Muscle layer of colon (tissue), 2 donors: ENCODE data around the gene PROX1.

Experiments used
- H3K27ac ChIP-seq: one replicate; pipeline ENCODE4 v1.7.0; 2013; ENCODE audit warnings: low read depth, mild to moderate bottlenecking, low read length, moderate library complexity
- H3K27me3 ChIP-seq, 2 donors: one replicate each; pipeline ENCODE4 v1.7.0; 2013; ENCODE audit warnings: low read length in 2 of 2, mild to moderate bottlenecking in 2 of 2; ENCODE audit not compliant: insufficient read depth in 2 of 2, control insufficient read depth in 1 of 2
- H3K36me3 ChIP-seq: one replicate; pipeline ENCODE4 v1.7.0; 2013; ENCODE audit warnings: mild to moderate bottlenecking, low read length; ENCODE audit not compliant: insufficient read depth
- H3K4me1 ChIP-seq: one replicate; pipeline ENCODE4 v1.7.0; 2013; ENCODE audit warnings: mild to moderate bottlenecking, low read length; ENCODE audit not compliant: insufficient read depth
- H3K4me3 ChIP-seq, 2 donors: one replicate each; pipeline ENCODE4 v1.7.0; 2013; ENCODE audit warnings: low read length in 2 of 2, low read depth in 1 of 2, mild to moderate bottlenecking in 1 of 2, moderate library complexity in 1 of 2
- H3K9ac ChIP-seq: one replicate; pipeline ENCODE4 v1.7.0; 2013; ENCODE audit warnings: low read length
- H3K9me3 ChIP-seq: one replicate; pipeline ENCODE4 v1.7.0; 2013; ENCODE audit warnings: mild to moderate bottlenecking, low read length
- donor health status: abdominal sarcoma.
- donor health status: Adenocarcinoma of cecum.

Gene PROX1

DNA sequence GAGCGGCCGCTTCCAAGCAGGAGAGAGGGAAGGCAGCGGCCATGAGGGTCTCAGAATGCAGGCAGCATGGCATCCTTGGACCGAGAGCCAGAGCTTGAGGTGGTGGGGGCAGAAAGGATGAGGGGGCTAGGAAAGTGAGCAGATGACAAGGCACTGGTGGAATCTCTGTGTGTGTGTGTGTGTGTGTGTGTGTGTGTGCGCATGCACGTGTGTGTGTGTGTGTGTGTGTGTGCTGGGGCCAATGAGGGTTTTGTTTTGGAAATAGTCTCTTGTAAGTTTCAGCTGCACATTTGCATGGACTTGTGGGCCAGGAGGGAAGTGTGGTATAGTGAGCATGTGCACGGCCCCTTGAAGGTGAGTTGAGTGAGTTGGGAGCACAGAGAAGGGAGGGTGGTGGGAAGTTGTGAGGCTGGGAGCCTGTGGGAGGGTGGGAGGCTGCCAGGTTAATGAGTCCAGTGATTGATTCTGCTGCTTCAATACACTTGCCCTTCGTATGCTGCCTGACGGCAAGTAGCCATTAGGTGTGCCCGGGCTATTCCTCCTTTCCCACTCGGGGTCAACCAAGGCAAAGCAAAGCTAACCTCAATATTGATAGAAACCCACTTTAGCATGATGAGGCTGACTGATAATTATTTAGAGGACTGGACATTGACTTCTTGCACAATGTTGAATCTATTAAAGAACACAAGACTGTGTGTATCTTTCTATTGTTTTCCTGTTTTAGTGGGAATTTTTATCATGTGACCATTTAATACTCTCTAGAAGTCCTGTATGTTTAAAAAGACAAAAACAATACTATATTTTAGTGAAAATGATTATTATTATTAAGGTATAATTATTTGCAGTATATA, 80.3 kb downstream of the PROX1 start:
- Histone ChIP-seq H3K9ac (no peak overlapping the region), H3K4me1 (no peaks in the 10 kb centered on the region), H3K9me3 (no peaks in the 10 kb centered on the region), H3K4me3 (no peak overlapping the region), H3K27me3 (no peaks in the 10 kb centered on the region), H3K36me3 (no peaks in the 10 kb centered on the region), H3K27ac (no peak overlapping the region)

DNA sequence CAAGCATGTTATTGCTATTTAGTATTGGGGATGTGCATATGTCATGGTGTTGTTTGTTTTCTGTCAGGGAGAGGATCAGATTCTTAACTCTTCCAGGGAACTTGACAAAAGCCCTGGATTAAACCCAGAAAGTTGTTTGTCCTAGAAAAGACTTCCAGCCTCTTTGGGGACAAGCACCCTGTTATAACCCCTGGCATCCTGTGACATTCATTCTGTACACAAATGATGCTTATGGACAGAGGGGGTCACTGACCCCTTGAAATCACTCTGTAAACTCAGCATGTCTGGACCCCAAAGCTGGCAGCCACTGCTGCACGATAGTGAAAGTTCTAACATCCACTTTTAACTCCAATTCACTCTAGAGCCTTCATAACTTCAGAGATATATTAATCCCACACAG, 81.2 kb downstream of the PROX1 start:
- Histone ChIP-seq H3K27ac (no peak overlapping the region), H3K36me3 (no peaks in the 10 kb centered on the region)

DNA sequence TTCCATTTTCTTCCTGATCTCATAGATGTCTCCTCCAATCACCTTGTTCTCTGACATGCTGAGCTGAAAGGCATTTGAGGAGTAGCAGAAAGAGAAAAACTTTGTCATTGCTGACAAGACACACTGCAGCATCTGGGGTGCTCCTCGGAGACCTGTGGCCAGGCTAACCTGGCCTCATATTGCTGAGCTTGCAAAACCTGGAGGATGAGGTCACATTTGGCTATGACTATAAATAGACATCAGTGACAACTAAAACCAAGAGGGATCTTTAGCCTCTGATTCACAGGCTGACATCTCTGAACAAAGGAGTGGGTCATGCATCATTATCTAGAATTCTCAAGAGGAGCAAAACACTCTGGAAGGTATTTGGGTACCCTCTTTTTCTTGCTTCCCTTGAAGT, 83.7 kb downstream of the PROX1 start:
- H3K9me3 ChIP-seq = no peaks in the 10 kb centered on the region
- H3K36me3 ChIP-seq = no peaks in the 10 kb centered on the region
- H3K4me3 ChIP-seq = no peak overlapping the region
- no peaks in the 10 kb centered on the region for H3K27me3 ChIP-seq
- H3K4me1 ChIP-seq = no peaks in the 10 kb centered on the region
- no peak overlapping the region for H3K27ac ChIP-seq
- H3K9ac ChIP-seq = no peak overlapping the region

More for the DNA sequence above, 81.2 kb downstream of the PROX1 start:
- H3K27me3 ChIP-seq = no peaks in the 10 kb centered on the region
- H3K4me3 ChIP-seq = no peak overlapping the region
- no peak overlapping the region for H3K9ac ChIP-seq
- no peaks in the 10 kb centered on the region for H3K4me1 ChIP-seq
- no peaks in the 10 kb centered on the region for H3K9me3 ChIP-seq

DNA sequence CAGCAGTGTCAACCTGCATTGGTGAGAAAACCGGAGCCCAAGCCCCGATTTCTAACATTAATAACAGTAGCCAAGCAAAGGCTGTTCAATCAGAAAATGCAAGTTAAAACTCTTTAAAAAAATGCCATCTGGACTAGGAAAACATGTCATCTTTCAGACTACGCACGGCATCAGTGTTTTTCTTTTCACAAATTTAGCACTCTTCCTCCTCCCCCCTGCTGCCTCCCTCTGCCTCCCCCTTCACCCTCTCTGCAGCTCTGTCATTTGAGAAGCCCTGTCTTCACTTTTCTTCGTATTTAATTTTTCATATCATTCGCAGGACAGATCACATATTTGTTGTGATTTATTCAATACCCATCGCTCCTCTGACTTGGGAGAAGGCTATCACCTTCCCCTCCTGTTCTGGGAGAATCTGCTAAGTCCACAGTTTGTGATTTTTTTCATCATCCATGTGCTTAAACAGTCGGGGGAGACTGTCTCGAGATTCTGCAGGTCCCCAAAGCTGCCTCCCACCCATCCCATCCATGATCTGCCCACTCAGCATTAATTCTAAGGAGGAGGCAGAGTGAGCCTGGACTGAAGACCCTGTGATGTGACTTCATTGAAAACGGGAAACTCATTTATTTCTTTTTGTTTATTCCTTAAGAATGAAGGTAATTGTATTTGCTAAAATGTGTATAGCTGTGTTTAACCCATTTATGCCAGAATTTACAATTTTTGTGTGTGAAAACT, 84.8 kb downstream of the PROX1 start:
- Histone ChIP-seq H3K4me3 (no peak overlapping the region), H3K36me3 (no peaks in the 10 kb centered on the region), H3K27me3 (no peaks in the 10 kb centered on the region), H3K9me3 (no peaks in the 10 kb centered on the region), H3K9ac (no peak overlapping the region), H3K4me1 (no peaks in the 10 kb centered on the region), H3K27ac (no peak overlapping the region)

DNA sequence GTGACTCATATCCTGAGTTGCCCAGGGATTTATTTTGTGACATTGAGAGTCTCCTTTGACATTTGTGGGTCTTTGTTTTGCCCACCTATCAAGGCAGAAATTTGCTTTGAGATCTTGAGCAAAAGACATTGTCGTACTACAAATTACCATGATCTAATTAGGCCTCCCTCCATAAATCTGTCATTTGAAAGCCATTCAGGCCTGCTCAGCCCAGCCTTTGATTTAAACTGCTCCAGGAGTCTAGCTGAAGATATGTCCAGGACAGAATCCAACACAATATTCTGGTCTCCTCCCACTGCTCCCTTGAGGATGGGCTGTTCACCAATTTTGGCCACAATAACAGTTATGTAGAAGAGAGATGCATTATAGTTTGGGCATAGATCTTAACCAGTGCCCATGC, 86.7 kb downstream of the PROX1 start:
- H3K27me3 ChIP-seq = no peaks in the 10 kb centered on the region
- H3K36me3 ChIP-seq = no peaks in the 10 kb centered on the region
- no peak overlapping the region for H3K27ac ChIP-seq
- H3K9ac ChIP-seq = no peak overlapping the region
- H3K4me1 ChIP-seq = no peaks in the 10 kb centered on the region
- H3K4me3 ChIP-seq = no peak overlapping the region
- no peaks in the 10 kb centered on the region for H3K9me3 ChIP-seq

DNA sequence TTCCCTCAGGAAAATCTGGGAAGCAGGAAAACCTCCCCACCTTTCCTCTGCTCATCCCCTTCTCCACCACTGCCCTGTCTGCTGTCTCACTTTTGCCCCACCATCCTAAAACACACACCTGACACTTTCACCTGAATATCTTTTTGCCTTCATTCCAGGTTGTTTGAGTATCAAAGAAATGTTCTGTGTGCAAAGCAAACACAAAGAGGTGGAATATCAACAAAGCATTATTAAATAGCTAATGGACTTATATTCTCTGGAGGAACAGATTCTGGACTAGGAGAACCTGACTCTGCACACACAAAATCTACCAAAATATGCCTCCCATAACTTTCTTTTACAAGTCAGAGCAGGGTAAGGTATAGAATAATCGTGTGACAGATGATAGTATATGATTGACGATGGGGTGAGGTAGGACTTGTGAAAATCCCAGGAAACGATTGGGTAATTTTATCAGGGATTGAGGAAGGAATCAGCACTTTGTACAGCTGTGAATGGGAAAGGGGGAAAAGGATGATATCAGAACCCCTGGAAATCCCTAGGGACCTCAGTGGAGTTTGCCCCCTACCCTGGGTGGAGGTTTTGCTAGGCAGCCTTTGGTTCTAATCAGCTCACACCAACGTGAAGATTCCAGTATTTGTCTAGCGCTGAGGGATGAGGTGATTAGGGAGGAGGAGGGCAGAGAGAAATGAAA, 87.7 kb downstream of the PROX1 start:
- Histone ChIP-seq H3K27ac (no peak overlapping the region), H3K9ac (no peak overlapping the region)

DNA sequence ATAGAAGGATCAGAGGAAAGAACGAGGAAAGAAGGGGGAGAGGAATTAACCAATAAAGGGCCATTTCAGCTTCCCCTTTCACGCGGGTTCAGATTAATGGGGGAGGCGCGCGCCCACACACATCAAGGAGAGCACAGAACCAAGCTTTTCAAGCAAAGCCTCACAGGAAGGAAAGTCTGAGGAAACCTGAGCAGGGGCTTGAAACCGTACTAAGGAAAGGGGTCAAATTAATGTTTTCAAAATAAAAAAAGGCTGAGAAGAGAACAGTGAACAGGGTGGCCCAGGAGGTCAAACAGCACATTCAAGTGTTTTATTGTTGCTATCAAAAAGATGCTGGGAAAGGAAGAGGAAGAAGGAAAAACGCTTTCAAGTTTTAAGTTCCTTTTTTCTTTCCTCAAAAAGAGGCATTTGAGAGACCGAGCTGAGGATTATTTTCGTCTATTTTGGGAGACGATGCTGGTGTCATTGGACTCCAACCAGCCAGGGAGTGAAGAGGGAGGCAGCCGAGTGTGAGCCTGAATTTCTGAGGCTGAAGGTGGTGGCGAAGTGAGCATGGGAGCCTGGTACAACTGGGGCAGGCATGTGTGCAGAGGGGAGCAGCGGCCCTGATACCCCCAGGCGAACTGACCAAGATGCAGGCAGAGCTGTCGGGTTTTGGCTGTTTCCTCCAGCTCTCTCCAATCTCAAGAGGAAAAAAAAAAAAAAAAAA, 88.4 kb downstream of the PROX1 start:
- H3K27me3 ChIP-seq = no peaks in the 10 kb centered on the region
- no peaks in the 10 kb centered on the region for H3K36me3 ChIP-seq
- H3K9me3 ChIP-seq = no peaks in the 10 kb centered on the region
- no peak overlapping the region for H3K4me3 ChIP-seq
- no peak overlapping the region for H3K27ac ChIP-seq
- H3K9ac ChIP-seq = no peak overlapping the region
- no peaks in the 10 kb centered on the region for H3K4me1 ChIP-seq

More for the DNA sequence above, 87.7 kb downstream of the PROX1 start:
- Histone ChIP-seq H3K36me3 (no peaks in the 10 kb centered on the region), H3K4me3 (no peak overlapping the region), H3K4me1 (no peaks in the 10 kb centered on the region), H3K27me3 (no peaks in the 10 kb centered on the region), H3K9me3 (no peaks in the 10 kb centered on the region)

DNA sequence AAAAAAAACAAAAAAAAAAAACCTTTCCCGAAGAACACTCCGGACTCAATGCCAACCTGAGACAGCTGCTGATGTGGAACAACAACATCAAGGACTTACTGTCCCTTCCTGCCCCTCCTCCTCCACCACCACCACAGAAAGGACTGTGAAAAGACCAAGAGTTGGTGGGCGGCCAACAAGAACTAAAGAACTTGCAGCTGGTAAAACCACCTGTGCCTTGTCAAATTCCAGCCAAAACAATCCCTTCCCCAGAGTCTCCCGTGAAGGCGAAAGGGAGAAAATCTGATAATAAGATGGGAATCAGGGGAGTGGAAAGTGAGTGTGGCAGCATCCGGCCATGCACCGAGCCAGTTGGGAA, 88.9 kb downstream of the PROX1 start:
- H3K9me3 ChIP-seq = no peaks in the 10 kb centered on the region
- H3K4me3 ChIP-seq = no peak overlapping the region
- no peak overlapping the region for H3K27ac ChIP-seq
- no peaks in the 10 kb centered on the region for H3K4me1 ChIP-seq
- no peaks in the 10 kb centered on the region for H3K27me3 ChIP-seq
- H3K36me3 ChIP-seq = no peaks in the 10 kb centered on the region
- no peak overlapping the region for H3K9ac ChIP-seq

DNA sequence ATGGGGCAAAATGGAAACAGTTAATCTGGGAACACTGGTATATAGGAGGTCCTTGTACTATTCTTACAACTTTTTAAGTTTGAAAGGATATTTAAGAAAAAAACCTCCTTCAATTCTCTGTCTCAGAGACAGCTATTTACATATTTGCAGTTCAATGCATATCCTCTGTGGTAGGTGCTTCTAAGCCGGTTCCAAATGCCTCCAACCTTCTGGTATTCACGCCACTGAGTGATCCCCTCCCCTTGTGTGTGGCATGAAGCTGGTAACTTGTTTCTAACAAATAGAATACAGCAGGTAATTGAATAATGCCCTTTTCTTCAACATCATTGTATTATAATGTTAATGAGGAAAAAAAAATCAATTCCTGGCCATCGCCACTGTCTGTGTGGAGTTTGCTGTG, 91.2 kb downstream of the PROX1 start:
- Histone ChIP-seq H3K36me3 (no peaks in the 10 kb centered on the region), H3K9me3 (no peaks in the 10 kb centered on the region), H3K27me3 (no peaks in the 10 kb centered on the region), H3K4me3 (no peak overlapping the region), H3K4me1 (no peaks in the 10 kb centered on the region), H3K9ac (no peak overlapping the region), H3K27ac (no peak overlapping the region)

DNA sequence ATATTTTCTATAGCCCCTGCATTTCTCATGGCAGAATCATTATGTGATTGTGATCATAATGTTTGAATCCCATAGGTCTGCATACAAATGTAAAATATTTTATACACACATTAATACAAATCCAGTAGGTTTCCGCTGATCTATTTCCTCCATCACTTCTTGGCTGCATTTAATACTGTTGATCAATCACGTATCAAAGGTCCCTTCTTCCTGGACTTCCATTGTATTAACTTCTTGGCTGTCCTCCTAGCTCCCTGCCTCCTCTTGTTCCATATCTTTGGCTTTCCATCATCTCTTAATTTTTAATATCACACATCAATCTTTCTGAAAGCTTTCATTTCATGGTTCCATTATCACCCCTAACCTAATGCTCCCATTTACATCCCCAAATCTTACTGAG, 97.6 kb downstream of the PROX1 start:
- no peak overlapping the region for H3K27ac ChIP-seq
- no peak overlapping the region for H3K4me3 ChIP-seq
- H3K9ac ChIP-seq = no peak overlapping the region

DNA sequence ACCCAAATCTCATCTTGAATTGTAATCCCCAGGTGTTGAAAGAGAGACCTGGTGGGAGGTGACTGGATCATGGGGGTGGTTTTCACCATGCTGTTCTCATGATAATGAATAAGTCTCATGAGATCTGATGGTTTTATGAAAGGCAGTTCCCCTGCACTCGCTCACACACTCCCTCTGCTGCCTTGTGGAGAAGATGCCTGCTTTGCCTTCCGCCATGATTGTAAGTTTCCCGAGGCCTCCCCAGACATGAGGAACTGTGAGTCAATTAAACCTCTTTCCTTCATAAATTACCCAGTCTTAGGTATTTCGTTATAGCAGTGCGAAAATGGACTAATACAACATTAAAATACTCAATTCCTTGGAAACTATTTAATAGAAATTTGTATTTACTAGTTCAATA, 99.2 kb downstream of the PROX1 start:
- Histone ChIP-seq H3K27me3 (no peaks in the 10 kb centered on the region), H3K9me3 (no peaks in the 10 kb centered on the region), H3K36me3 (no peaks in the 10 kb centered on the region), H3K4me3 (no peak overlapping the region), H3K4me1 (no peaks in the 10 kb centered on the region), H3K27ac (no peak overlapping the region), H3K9ac (no peak overlapping the region)

More for the DNA sequence above, 97.6 kb downstream of the PROX1 start:
- Histone ChIP-seq H3K9me3 (no peaks in the 10 kb centered on the region), H3K4me1 (no peaks in the 10 kb centered on the region), H3K27me3 (no peaks in the 10 kb centered on the region), H3K36me3 (no peaks in the 10 kb centered on the region)
